LHCN-M2 (cell line): ENCODE results near the gene PSAP. TPM values are rescaled to one million over a fixed set of nuclear protein-coding genes. Genes with fewer than 3 reads are reported as not detected.

ENCODE experiments used
- DNase-seq: peaks from one replicate; pipeline ENCODE4 v3.0.0-alpha.2; 2012; ENCODE audit warnings: low read depth
- total RNA-seq: library from RNA; depleted of rRNA; stranded (reverse); fragments of >200 nt; gene quantifications from 2 replicates; pipeline ENCODE4 v1.2.3, GENCODE V29; 2014; rRNA removed

The PSAP gene
- total RNA-seq, 1 experiment from 2014 or later = 455 TPM

- no peak for DNase-seq
Measured at GRCh38 chr10:71769279-71769823, 81.7 kb downstream of the PSAP start.

GRCh38 chr10:71767420-71768035 lies 83.5 kb downstream of the PSAP start:
- peak; percentile 65 for DNase-seq

DNA sequence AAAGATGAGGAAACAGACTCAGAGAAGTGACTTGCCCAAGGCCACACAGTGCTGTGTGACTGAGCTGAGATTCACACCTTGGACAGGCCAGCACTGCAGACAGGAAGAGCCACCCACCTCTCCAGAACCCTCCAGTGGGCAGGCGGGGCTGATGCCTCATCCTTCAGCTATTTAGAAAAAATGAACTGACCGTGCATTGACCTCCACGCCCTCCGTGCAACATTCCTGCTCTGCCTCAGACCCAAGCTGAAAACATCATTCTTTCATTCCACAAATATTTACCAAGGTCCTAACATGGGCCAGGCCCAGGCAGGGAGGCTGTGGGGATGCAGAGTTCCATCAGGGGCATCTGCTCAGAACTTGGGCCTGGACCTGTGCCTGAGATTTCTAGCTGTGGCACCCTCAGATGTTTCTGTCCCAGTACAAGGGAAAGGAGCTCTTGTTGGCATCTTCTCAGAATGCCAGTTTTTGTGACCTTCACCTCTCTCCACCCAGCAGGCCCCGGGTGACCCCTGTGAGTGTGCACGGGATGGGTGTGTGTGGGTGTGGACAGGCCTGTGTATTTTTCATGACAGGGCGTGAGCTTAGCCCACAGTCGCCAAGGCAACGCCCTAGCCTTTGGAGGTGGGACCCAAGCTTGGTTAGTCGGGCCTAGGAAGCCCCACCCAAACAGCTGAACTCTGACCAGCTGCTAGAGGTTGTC lies 84.2 kb downstream of the PSAP start:
- peak; percentile 98 for DNase-seq

Other genes with a start within 250 kb of the PSAP start
- gene C10orf105, start 131.5 kb downstream of the PSAP start, total RNA-seq = not detected in 2 replicates
- 3.5 and 18.6 TPM in 2 replicates for gene VSIR, start 77.7 kb downstream of the PSAP start, total RNA-seq
- gene CHST3, start 113.1 kb upstream of the PSAP start, total RNA-seq = 32.9 and 40.6 TPM in 2 replicates
- 0.06 and 0.29 TPM in 2 replicates for gene SPOCK2, start 237.3 kb upstream of the PSAP start, total RNA-seq